ENCODE measurements around the gene SLC11A2.

The SLC11A2 gene

GRCh38 chr12:51049525-51049924, 23.3 kb upstream of the SLC11A2 start:
- peak overlapping the region; percentile 96 for H3K4me3 ChIP-seq (ENCODE audit: low read depth, low read length)
- DNase-seq (ENCODE audit: low read depth): no peak
- TF ChIP-seq POLR2A (IDR thresholded peaks at IDR 0.05; ENCODE audit: extremely low read depth, insufficient read length) (no peak), MYC (IDR thresholded peaks at IDR 0.05; ENCODE audit: low read depth, low read length) (no peak), CTCF (IDR thresholded peaks at IDR 0.05; ENCODE audit: low read depth, low read length) (no peak)

- no peak for TF ChIP-seq MYC (IDR thresholded peaks at IDR 0.05; ENCODE audit: low read depth, low read length)
- TF ChIP-seq MAX (IDR thresholded peaks at IDR 0.05; ENCODE audit: low read depth, low read length): no peak
- no peak for TF ChIP-seq CTCF (IDR thresholded peaks at IDR 0.05; ENCODE audit: low read depth, low read length)
- no peak for TF ChIP-seq POLR2A (IDR thresholded peaks at IDR 0.05; ENCODE audit: extremely low read depth, insufficient read length)
- peak; percentile 38 for DNase-seq (ENCODE audit: low read depth)
- H3K4me3 ChIP-seq (ENCODE audit: low read depth, low read length): peak overlapping the region; percentile 96
Measured at GRCh38 chr12:51048661-51049251, 22.6 kb upstream of the SLC11A2 start.

- DNase-seq (ENCODE audit: low read depth): peak; percentile 99
- H3K4me3 ChIP-seq (ENCODE audit: low read depth, low read length): peak within 1 kb of the TSS; percentile 96
- TF ChIP-seq MYC (IDR thresholded peaks at IDR 0.05; ENCODE audit: low read depth, low read length) (peak; percentile 82), MAX (IDR thresholded peaks at IDR 0.05; ENCODE audit: low read depth, low read length) (peak; percentile 84), CTCF (IDR thresholded peaks at IDR 0.05; ENCODE audit: low read depth, low read length) (peak; percentile 88), POLR2A (IDR thresholded peaks at IDR 0.05; ENCODE audit: extremely low read depth, insufficient read length) (peak; percentile 87)
Measured at GRCh38 chr12:51047655-51048540, 21.7 kb upstream of the SLC11A2 start, which contains the start of gene LETMD1. LETMD1 (plus strand) TSS chr12:51048327; CDS start chr12:51048357, 30 bp downstream.

- no peak overlapping the region for H3K4me3 ChIP-seq (ENCODE audit: low read depth, low read length)
- TF ChIP-seq CTCF (IDR thresholded peaks at IDR 0.05; ENCODE audit: low read depth, low read length): no peak
- no peak for DNase-seq (ENCODE audit: low read depth)
Measured at GRCh38 chr12:51036279-51036678, 10.1 kb upstream of the SLC11A2 start.

GRCh38 chr12:51033457-51034089, 7.4 kb upstream of the SLC11A2 start:
- no peak for DNase-seq (ENCODE audit: low read depth)
- no peak for TF ChIP-seq POLR2A (IDR thresholded peaks at IDR 0.05; ENCODE audit: extremely low read depth, insufficient read length)
- no peak overlapping the region for H3K4me3 ChIP-seq (ENCODE audit: low read depth, low read length)

- DNase-seq (ENCODE audit: low read depth): no peak
- TF ChIP-seq MAX (IDR thresholded peaks at IDR 0.05; ENCODE audit: low read depth, low read length): no peak
- no peak for TF ChIP-seq MYC (IDR thresholded peaks at IDR 0.05; ENCODE audit: low read depth, low read length)
- TF ChIP-seq POLR2A (IDR thresholded peaks at IDR 0.05; ENCODE audit: extremely low read depth, insufficient read length): no peak
- no peak for TF ChIP-seq CTCF (IDR thresholded peaks at IDR 0.05; ENCODE audit: low read depth, low read length)
- H3K4me3 ChIP-seq (ENCODE audit: low read depth, low read length): no peak overlapping the region
Measured at GRCh38 chr12:51033048-51033447, 6.9 kb upstream of the SLC11A2 start.
